ENCODE measurements around the gene ZBP1.

Gene ZBP1

GRCh38 chr20:57555457-57556184, 64.6 kb downstream of the ZBP1 start:
- DNase-seq = no peak
